Ishikawa (cell line): ENCODE results near the gene CLECL1.

Experiments used
- CEBPB ChIP-seq: IDR thresholded peaks from 2 replicates; pipeline ENCODE4 v1.6.1; 2012
- CREB1 ChIP-seq: IDR thresholded peaks from 2 replicates; pipeline ENCODE4 v1.6.1; 2012; ENCODE audit warnings: low read depth
- EGR1 ChIP-seq: IDR thresholded peaks from 2 replicates; pipeline ENCODE4 v1.6.1; 2012
- EP300 ChIP-seq: IDR thresholded peaks from 2 replicates; pipeline ENCODE4 v1.6.1; 2012; ENCODE audit warnings: borderline replicate concordance
- FOXM1 ChIP-seq: IDR thresholded peaks from 2 replicates; pipeline ENCODE4 v1.6.1; 2012; ENCODE audit warnings: low read depth, borderline replicate concordance
- MAX ChIP-seq: IDR thresholded peaks from 2 replicates; pipeline ENCODE4 v1.6.1; 2012
- NFIC ChIP-seq: IDR thresholded peaks from 2 replicates; pipeline ENCODE4 v1.6.1; 2012
- RAD21 ChIP-seq: IDR thresholded peaks from 2 replicates; pipeline ENCODE4 v1.6.1; 2012; ENCODE audit warnings: low read depth
- TAF1 ChIP-seq: IDR thresholded peaks from 2 replicates; pipeline ENCODE4 v1.6.1; 2012; ENCODE audit warnings: low read depth, mild to moderate bottlenecking
- TCF12 ChIP-seq: IDR thresholded peaks from 2 replicates; pipeline ENCODE4 v1.6.1; 2012; ENCODE audit warnings: low read depth
- TEAD4 ChIP-seq: IDR thresholded peaks from 2 replicates; pipeline ENCODE4 v1.6.1; 2012
- USF1 ChIP-seq: IDR thresholded peaks from 2 replicates; pipeline ENCODE4 v1.6.1; 2012
- YY1 ChIP-seq: IDR thresholded peaks from 2 replicates; pipeline ENCODE4 v1.6.1; 2012; ENCODE audit warnings: low read depth
- ZBTB7A ChIP-seq: IDR thresholded peaks from 2 replicates; pipeline ENCODE4 v1.6.1; 2012; ENCODE audit warnings: low read depth
- TF ChIP-seq, protein P1 (sequence below): IDR thresholded peaks from 2 replicates; pipeline ENCODE4 v1.6.1; 2012; ENCODE audit warnings: low read depth, mild to moderate bottlenecking

Gene CLECL1

GRCh38 chr12:9730591-9730990 is 2.3 kb downstream of the CLECL1 start:
- TF ChIP-seq MAX (no peak), RAD21 (no peak), FOXM1 (no peak)

- no peak for TF ChIP-seq TAF1
- TF ChIP-seq USF1: no peak
- TF ChIP-seq FOXM1: no peak
- no peak for TF ChIP-seq EGR1
- TF ChIP-seq TEAD4: no peak
- TF ChIP-seq TCF12: no peak
- TF ChIP-seq YY1: no peak
- TF ChIP-seq NFIC: no peak
- TF ChIP-seq, protein P1, sequence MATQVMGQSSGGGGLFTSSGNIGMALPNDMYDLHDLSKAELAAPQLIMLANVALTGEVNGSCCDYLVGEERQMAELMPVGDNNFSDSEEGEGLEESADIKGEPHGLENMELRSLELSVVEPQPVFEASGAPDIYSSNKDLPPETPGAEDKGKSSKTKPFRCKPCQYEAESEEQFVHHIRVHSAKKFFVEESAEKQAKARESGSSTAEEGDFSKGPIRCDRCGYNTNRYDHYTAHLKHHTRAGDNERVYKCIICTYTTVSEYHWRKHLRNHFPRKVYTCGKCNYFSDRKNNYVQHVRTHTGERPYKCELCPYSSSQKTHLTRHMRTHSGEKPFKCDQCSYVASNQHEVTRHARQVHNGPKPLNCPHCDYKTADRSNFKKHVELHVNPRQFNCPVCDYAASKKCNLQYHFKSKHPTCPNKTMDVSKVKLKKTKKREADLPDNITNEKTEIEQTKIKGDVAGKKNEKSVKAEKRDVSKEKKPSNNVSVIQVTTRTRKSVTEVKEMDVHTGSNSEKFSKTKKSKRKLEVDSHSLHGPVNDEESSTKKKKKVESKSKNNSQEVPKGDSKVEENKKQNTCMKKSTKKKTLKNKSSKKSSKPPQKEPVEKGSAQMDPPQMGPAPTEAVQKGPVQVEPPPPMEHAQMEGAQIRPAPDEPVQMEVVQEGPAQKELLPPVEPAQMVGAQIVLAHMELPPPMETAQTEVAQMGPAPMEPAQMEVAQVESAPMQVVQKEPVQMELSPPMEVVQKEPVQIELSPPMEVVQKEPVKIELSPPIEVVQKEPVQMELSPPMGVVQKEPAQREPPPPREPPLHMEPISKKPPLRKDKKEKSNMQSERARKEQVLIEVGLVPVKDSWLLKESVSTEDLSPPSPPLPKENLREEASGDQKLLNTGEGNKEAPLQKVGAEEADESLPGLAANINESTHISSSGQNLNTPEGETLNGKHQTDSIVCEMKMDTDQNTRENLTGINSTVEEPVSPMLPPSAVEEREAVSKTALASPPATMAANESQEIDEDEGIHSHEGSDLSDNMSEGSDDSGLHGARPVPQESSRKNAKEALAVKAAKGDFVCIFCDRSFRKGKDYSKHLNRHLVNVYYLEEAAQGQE: no peak
- TF ChIP-seq MAX: no peak
Measured at GRCh38 chr12:9730011-9730410, 2.9 kb downstream of the CLECL1 start.

DNA sequence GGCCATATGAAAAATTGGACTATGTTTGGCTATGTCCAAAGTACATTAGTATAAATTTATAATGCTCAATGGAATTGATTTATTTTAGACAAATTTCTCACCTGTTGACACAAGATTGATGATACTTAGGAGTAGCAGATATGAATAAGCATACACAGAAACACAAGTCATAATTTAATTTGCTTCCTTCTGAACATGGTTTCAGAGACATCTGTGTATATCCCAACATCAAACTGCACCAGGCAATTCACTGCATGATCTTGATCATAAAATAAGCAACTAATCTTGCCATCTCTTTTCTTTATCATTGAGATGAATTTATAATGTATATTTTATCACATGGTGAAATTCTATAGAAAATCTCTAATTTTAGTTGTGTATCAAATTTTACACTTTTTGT is 3.8 kb downstream of the CLECL1 start:
- TF ChIP-seq TAF1 (no peak), CREB1 (no peak), YY1 (no peak), EP300 (no peak), EGR1 (no peak), MAX (no peak), TEAD4 (no peak), FOXM1 (no peak), CEBPB (no peak), USF1 (no peak), NFIC (no peak), ZBTB7A (no peak), RAD21 (no peak), TCF12 (no peak)
- TF ChIP-seq, protein P1: no peak

DNA sequence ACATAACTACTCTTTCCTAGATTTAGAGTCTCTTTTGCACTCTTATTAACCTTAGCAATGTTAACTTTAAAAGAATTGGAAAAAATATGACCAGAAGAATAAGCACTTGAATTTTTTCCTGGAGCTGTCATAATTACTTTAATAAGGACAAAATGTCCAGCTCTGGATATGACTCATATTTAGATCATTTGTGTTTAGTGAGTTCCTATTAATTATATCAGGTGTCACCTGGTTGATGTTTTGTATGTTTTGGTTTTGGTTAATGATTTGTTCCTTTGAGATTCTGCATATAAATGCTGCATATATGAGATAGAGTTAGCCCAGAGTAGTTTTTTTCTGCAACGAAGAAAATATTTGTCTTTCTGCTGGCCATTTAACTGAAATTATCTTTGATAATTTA is 5.1 kb downstream of the CLECL1 start:
- TF ChIP-seq NFIC: no peak
- TF ChIP-seq, protein P1: no peak
- no peak for TF ChIP-seq RAD21
- TF ChIP-seq TCF12: no peak
- no peak for TF ChIP-seq EGR1
- TF ChIP-seq TAF1: no peak
- TF ChIP-seq ZBTB7A: no peak
- no peak for TF ChIP-seq CREB1
- no peak for TF ChIP-seq MAX
- no peak for TF ChIP-seq USF1
- no peak for TF ChIP-seq TEAD4
- TF ChIP-seq YY1: no peak
- no peak for TF ChIP-seq EP300
- no peak for TF ChIP-seq CEBPB
- TF ChIP-seq FOXM1: no peak
